Activated naive CD4-positive, alpha-beta T cell treated with anti-CD3 and anti-CD28 coated beads for 36 hours (primary cell): ENCODE results near the gene EFNB1. TPM values are rescaled to one million over a fixed set of nuclear protein-coding genes. Genes with fewer than 3 reads are reported as not detected.
A peak's percentile ranks its signal among the peaks of the same experiment; 100 is the strongest.

ENCODE experiments used
- CTCF ChIA-PET: fragments of 350-600 bp; sonication (Branson Sonifier 250); formaldehyde crosslinking; loops from one replicate; lab custom pipeline; 2021; ENCODE audit warnings: antibody characterized with exemption; lab: Charles Lee
- DNase-seq: peaks from one replicate; pipeline ENCODE4 v3.0.0-alpha.2; 2020
- H3K27ac Mint-ChIP-seq: one replicate; pipeline ENCODE4 v1.8.0; 2021; ENCODE audit warnings: mild to moderate bottlenecking, mixed read lengths
- H3K27me3 Mint-ChIP-seq: one replicate; pipeline ENCODE4 v1.8.0; 2021; ENCODE audit warnings: low read depth, mixed read lengths
- H3K36me3 Mint-ChIP-seq: one replicate; pipeline ENCODE4 v1.8.0; 2021; ENCODE audit warnings: low read depth, mixed read lengths
- H3K4me1 Mint-ChIP-seq: one replicate; pipeline ENCODE4 v1.8.0; 2021; ENCODE audit warnings: low read depth, mixed read lengths
- H3K4me3 Mint-ChIP-seq: one replicate; pipeline ENCODE4 v1.8.0; 2021; ENCODE audit warnings: mild to moderate bottlenecking, moderate library complexity, mixed read lengths
- H3K9me3 Mint-ChIP-seq: one replicate; pipeline ENCODE4 v1.8.0; 2021; ENCODE audit warnings: mixed read lengths
- intact Hi-C: fragments of 100-400 bp; cut with micrococcal nuclease; formaldehyde crosslinking; loops from one replicate; pipeline ENCODE4 v1.15.1; 2023
- total RNA-seq, 2 experiments: library from RNA; stranded (reverse); gene quantifications; one replicate each; pipeline ENCODE4 v1.2.3, GENCODE V29; 2021

Gene EFNB1
- total RNA-seq, 2 experiments from 2014 or later: 3.9 to 4.2 TPM

GRCh38 chrX:68820476-68821110 lies 8.2 kb upstream of the EFNB1 start:
- Mint-ChIP-seq H3K36me3 (no peaks in the 10 kb centered on the region), H3K9me3 (no peaks in the 10 kb centered on the region), H3K27me3 (peaks cover 5% of the 10 kb centered on the region), H3K4me3 (no peak overlapping the region), H3K4me1 (peaks cover 2% of the 10 kb centered on the region), H3K27ac (no peak overlapping the region)
- intact Hi-C loops: loop anchor here (5.0 to 10.0 kb wide), 2 partner anchors 274 to 623 kb away; no protein-coding TSS in a partner anchor
- no peak for DNase-seq
- CTCF ChIA-PET: no interaction called here

- no peak overlapping the region for H3K27ac Mint-ChIP-seq
- H3K9me3 Mint-ChIP-seq: no peaks in the 10 kb centered on the region
- H3K4me3 Mint-ChIP-seq: no peak overlapping the region
- peaks cover 2% of the 10 kb centered on the region for H3K4me1 Mint-ChIP-seq
- no peak for DNase-seq
- intact Hi-C loops: loop anchor here (1.0 to 10.0 kb wide), 4 partner anchors 89 to 624 kb away; no protein-coding TSS in a partner anchor
- CTCF ChIA-PET: interaction anchor here (1.0 kb wide), 1 partner anchor 400 kb away, joined by 5 read pairs; no protein-coding TSS in a partner anchor
- no peaks in the 10 kb centered on the region for H3K36me3 Mint-ChIP-seq
- peaks cover 1% of the 10 kb centered on the region for H3K27me3 Mint-ChIP-seq
These were observed 7.2 kb upstream of the EFNB1 start for GRCh38 chrX:68821616-68822015.

GRCh38 chrX:68822641-68823410 lies 6.0 kb upstream of the EFNB1 start:
- no peak overlapping the region for H3K27ac Mint-ChIP-seq

GRCh38 chrX:68823413-68824151 lies 5.2 kb upstream of the EFNB1 start:
- Mint-ChIP-seq H3K27ac (no peak overlapping the region), H3K4me3 (no peak overlapping the region), H3K9me3 (no peaks in the 10 kb centered on the region), H3K36me3 (no peaks in the 10 kb centered on the region), H3K4me1 (peaks cover 5% of the 10 kb centered on the region), H3K27me3 (peaks cover 1% of the 10 kb centered on the region)
- intact Hi-C loops: loop anchor here (2.0 to 10.0 kb wide), 3 partner anchors 91 to 626 kb away; no protein-coding TSS in a partner anchor
- CTCF ChIA-PET: interaction anchor here (0.6 to 1.3 kb wide), 4 partner anchors 349 to 563 kb away, joined by 3 to 7 read pairs (median 3); no protein-coding TSS in a partner anchor
- no peak for DNase-seq

More at GRCh38 chrX:68822641-68823410, 6.0 kb upstream of the EFNB1 start:
- intact Hi-C loops: loop anchor here (1.0 to 10.0 kb wide), 4 partner anchors 90 to 626 kb away; no protein-coding TSS in a partner anchor
- no peak overlapping the region for H3K4me3 Mint-ChIP-seq
- H3K27me3 Mint-ChIP-seq: peaks cover 1% of the 10 kb centered on the region
- CTCF ChIA-PET: interaction anchor here (0.6 to 1.3 kb wide), 7 partner anchors 350 to 564 kb away, joined by 3 to 7 read pairs (median 3); no protein-coding TSS in a partner anchor
- H3K36me3 Mint-ChIP-seq: no peaks in the 10 kb centered on the region
- H3K4me1 Mint-ChIP-seq: peaks cover 5% of the 10 kb centered on the region
- no peaks in the 10 kb centered on the region for H3K9me3 Mint-ChIP-seq
- DNase-seq: peak; percentile 30

GRCh38 chrX:68824152-68824433 lies 4.7 kb upstream of the EFNB1 start:
- intact Hi-C loops: loop anchor here (5.0 to 10.0 kb wide), 2 partner anchors 271 to 627 kb away; no protein-coding TSS in a partner anchor

GRCh38 chrX:68824565-68825125 lies 4.2 kb upstream of the EFNB1 start:
- H3K27me3 Mint-ChIP-seq: peaks cover 1% of the 10 kb centered on the region
- no peak overlapping the region for H3K4me3 Mint-ChIP-seq
- intact Hi-C loops: loop anchor here (5.0 to 10.0 kb wide), 3 partner anchors 270 to 627 kb away; no protein-coding TSS in a partner anchor
- H3K36me3 Mint-ChIP-seq: no peaks in the 10 kb centered on the region
- no peaks in the 10 kb centered on the region for H3K9me3 Mint-ChIP-seq
- DNase-seq: no peak
- peaks cover 5% of the 10 kb centered on the region for H3K4me1 Mint-ChIP-seq
- no peak overlapping the region for H3K27ac Mint-ChIP-seq
- CTCF ChIA-PET: no interaction called here

More at GRCh38 chrX:68824152-68824433, 4.7 kb upstream of the EFNB1 start:
- peaks cover 1% of the 10 kb centered on the region for H3K27me3 Mint-ChIP-seq
- no peak overlapping the region for H3K4me3 Mint-ChIP-seq
- CTCF ChIA-PET: interaction anchor here (0.8 kb wide), 1 partner anchor 398 kb away, joined by 3 read pairs; no protein-coding TSS in a partner anchor
- no peaks in the 10 kb centered on the region for H3K36me3 Mint-ChIP-seq
- no peaks in the 10 kb centered on the region for H3K9me3 Mint-ChIP-seq
- DNase-seq: no peak
- H3K27ac Mint-ChIP-seq: no peak overlapping the region
- H3K4me1 Mint-ChIP-seq: peaks cover 5% of the 10 kb centered on the region

- Mint-ChIP-seq H3K4me3 (no peak overlapping the region), H3K9me3 (no peaks in the 10 kb centered on the region), H3K36me3 (no peaks in the 10 kb centered on the region), H3K27me3 (peaks cover 1% of the 10 kb centered on the region), H3K27ac (no peak overlapping the region), H3K4me1 (peaks cover 8% of the 10 kb centered on the region)
- no peak for DNase-seq
- CTCF ChIA-PET: interaction anchor here (1.2 to 4.5 kb wide), 3 partner anchors 313 to 563 kb away, joined by 3 to 48 read pairs (median 4); no protein-coding TSS in a partner anchor
- intact Hi-C loops: loop anchor here (5.0 to 10.0 kb wide), 2 partner anchors 268 to 324 kb away; no protein-coding TSS in a partner anchor
These were observed 2.5 kb upstream of the EFNB1 start for GRCh38 chrX:68826113-68826980.

GRCh38 chrX:68827256-68827655 lies 1.6 kb upstream of the EFNB1 start:
- Mint-ChIP-seq H3K4me3 (no peak overlapping the region), H3K4me1 (peaks cover 16% of the 10 kb centered on the region), H3K27ac (no peak overlapping the region), H3K36me3 (no peaks in the 10 kb centered on the region), H3K27me3 (peaks cover 1% of the 10 kb centered on the region), H3K9me3 (no peaks in the 10 kb centered on the region)
- no peak for DNase-seq
- CTCF ChIA-PET: interaction anchor here (0.6 to 4.5 kb wide), 13 partner anchors 12 to 562 kb away, joined by 3 to 48 read pairs (median 3); partner anchors contain the start of gene PJA1
- intact Hi-C loops: loop anchor here (1.0 to 10.0 kb wide), 4 partner anchors 268 to 560 kb away; no protein-coding TSS in a partner anchor

GRCh38 chrX:68827848-68828624 lies 785 bp upstream of the EFNB1 start:
- H3K9me3 Mint-ChIP-seq: no peaks in the 10 kb centered on the region
- peaks cover 14% of the 10 kb centered on the region for H3K4me1 Mint-ChIP-seq
- intact Hi-C loops: loop anchor here (1.0 to 10.0 kb wide), 7 partner anchors 232 to 559 kb away; no protein-coding TSS in a partner anchor
- no peaks in the 10 kb centered on the region for H3K27me3 Mint-ChIP-seq
- H3K27ac Mint-ChIP-seq: no peak overlapping the region
- CTCF ChIA-PET: interaction anchor here (0.6 to 4.5 kb wide), 23 partner anchors 12 to 562 kb away, joined by 3 to 48 read pairs (median 3); partner anchors contain the start of gene PJA1
- H3K36me3 Mint-ChIP-seq: no peaks in the 10 kb centered on the region
- peak overlapping the region; percentile 81 for H3K4me3 Mint-ChIP-seq
- DNase-seq: peak; percentile 84
